GM20431 (cell line): ENCODE measurements around the gene LRRC32.

Experiments used
- in situ Hi-C: fragments of 300-500 bp; cut with MseI, MboI; formaldehyde crosslinking; loops from one replicate; pipeline ENCODE4 v1.15.0; 2020; ENCODE audit warnings: low sequenced_read_pairs; ENCODE audit not compliant: unreplicated experiment

Gene LRRC32, protein sequence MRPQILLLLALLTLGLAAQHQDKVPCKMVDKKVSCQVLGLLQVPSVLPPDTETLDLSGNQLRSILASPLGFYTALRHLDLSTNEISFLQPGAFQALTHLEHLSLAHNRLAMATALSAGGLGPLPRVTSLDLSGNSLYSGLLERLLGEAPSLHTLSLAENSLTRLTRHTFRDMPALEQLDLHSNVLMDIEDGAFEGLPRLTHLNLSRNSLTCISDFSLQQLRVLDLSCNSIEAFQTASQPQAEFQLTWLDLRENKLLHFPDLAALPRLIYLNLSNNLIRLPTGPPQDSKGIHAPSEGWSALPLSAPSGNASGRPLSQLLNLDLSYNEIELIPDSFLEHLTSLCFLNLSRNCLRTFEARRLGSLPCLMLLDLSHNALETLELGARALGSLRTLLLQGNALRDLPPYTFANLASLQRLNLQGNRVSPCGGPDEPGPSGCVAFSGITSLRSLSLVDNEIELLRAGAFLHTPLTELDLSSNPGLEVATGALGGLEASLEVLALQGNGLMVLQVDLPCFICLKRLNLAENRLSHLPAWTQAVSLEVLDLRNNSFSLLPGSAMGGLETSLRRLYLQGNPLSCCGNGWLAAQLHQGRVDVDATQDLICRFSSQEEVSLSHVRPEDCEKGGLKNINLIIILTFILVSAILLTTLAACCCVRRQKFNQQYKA

GRCh38 chr11:76670485-76671236 lies at the start of gene LRRC32:
Gene LRRC32, minus strand, starts transcription at chr11:76670747. Its CDS starts 4,793 bp downstream, at chr11:76665954.
- in situ Hi-C loops = no loop called here

DNA sequence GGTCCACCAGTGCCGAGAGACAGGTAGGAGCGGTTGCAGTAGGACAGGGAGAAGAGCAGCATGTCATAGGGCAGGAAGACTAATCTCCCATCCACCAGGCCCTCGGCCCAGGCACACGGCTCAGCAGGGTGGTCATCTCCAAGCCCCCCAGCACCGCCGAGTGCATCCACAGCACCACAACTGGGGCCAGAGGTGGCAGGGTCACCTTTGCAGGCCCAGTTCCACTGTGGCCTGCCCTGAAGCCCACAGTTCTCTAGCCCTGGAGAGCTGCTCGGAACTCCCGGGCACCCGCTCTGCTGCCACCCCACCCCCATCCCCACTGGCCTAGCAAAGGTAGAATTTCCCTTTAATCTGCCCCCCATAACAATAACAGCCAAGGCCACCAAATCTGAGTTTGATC lies 49.1 kb upstream of the LRRC32 start:
- in situ Hi-C loops = no loop called here

DNA sequence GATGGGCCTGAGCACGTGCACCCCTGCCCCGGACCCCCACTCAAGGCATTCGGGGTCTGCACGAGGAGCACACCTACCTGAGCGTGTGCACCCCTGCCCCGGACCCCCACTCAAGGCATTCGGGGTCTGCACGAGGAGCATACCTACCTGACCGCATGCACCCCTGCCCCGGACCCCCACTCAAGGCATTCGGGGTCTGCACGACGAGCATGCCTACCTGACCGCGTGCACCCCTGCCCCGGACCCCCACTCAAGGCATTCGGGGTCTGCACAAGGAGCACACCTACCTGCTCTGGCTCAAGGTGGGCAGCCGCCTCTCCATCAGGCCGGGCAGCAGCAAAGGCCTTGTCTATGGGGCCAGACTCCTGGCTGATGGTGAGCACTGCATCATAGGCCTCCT lies 48.7 kb upstream of the LRRC32 start:
- in situ Hi-C loops = no loop called here

GRCh38 chr11:76717816-76718215 lies 47.3 kb upstream of the LRRC32 start:
- in situ Hi-C loops = no loop called here

DNA sequence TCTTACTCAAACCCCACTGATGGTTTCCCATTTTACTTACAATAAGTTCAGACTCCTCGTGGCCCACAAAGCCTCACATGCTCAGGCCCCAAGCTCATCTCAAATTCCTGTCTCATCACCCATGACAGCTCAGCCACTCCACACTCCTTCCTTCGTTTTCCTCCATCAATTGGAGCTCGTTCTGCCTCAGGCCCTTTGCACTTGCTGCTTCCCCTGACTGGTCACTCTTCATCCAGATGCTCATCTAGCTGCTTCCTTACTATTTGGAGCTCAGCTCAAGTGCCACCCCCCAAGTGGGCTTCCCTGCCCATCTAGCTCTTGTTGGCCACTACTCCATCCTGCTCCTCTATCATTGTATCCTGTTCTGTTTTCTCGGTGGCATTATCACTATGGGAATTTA lies 46.8 kb upstream of the LRRC32 start:
- in situ Hi-C loops = no loop called here

GRCh38 chr11:76716268-76716667 lies 45.7 kb upstream of the LRRC32 start:
- in situ Hi-C loops = no loop called here

DNA sequence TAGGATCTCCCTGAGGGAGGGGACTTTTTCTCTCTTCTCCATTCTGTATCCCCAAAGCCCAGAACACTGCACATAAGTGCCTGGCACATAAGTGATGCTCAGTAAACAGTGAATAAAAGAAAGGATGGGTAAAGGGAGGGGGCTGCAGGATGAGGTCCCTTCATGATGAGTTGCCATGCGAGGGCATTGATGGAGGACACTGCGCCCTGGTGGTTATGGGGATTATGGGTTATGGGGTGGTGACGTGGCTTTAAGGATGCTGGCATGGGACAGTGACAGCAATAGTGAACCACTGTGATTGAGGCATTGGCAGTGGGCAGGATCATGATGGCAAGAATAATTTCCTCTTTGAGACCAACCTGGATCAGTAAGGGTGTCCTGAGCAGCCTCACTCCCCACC lies 43.9 kb upstream of the LRRC32 start:
- in situ Hi-C loops = no loop called here

DNA sequence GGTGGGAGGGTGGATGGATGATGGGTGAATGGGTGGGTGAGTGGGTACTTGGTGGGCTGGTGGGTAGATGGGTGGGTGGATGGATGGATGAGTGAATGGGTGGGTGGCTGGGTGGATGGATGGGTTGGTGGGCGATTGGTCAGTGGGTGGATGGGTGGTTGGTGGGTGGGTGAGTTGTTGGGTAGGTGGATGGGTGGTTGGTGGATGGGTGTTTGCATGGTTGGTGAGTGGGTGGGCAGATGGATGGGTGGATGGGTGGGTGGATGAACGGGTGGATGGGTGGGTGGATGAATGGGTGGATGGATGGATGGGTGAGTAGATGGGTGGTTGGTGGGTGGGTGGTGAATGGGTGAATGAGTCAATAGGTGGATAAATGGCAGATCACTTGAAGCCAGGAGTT lies 43.0 kb upstream of the LRRC32 start:
- in situ Hi-C loops = no loop called here

DNA sequence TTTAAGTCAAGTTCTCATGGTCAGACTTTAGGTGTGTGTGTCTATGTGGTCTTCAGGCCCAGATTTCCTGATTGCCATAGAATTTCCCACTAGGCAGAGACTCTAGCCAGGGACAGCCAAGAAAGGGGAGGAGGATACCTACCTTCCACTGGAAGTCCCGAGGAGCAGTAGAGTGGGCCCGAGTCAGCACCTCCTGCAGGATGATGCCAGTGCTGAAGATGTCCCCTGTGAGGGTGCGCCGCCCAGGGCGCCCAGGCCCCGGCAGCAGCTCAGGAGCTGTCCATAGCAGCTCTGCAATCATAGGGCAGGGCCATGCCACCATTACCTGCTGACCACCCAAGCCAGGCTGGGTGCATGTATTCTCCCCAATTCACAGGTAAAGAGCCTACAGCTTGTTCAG lies 41.6 kb upstream of the LRRC32 start:
- in situ Hi-C loops = no loop called here

GRCh38 chr11:76709756-76710155 lies 39.2 kb upstream of the LRRC32 start:
- in situ Hi-C loops = no loop called here

GRCh38 chr11:76708972-76709660 lies 38.6 kb upstream of the LRRC32 start:
- in situ Hi-C loops = no loop called here

- in situ Hi-C loops = no loop called here
Measured at GRCh38 chr11:76707293-76707825, 36.8 kb upstream of the LRRC32 start.

GRCh38 chr11:76706667-76707066 lies 36.1 kb upstream of the LRRC32 start:
- in situ Hi-C loops = no loop called here

- in situ Hi-C loops = no loop called here
Measured at GRCh38 chr11:76705826-76706225, 35.3 kb upstream of the LRRC32 start.

DNA sequence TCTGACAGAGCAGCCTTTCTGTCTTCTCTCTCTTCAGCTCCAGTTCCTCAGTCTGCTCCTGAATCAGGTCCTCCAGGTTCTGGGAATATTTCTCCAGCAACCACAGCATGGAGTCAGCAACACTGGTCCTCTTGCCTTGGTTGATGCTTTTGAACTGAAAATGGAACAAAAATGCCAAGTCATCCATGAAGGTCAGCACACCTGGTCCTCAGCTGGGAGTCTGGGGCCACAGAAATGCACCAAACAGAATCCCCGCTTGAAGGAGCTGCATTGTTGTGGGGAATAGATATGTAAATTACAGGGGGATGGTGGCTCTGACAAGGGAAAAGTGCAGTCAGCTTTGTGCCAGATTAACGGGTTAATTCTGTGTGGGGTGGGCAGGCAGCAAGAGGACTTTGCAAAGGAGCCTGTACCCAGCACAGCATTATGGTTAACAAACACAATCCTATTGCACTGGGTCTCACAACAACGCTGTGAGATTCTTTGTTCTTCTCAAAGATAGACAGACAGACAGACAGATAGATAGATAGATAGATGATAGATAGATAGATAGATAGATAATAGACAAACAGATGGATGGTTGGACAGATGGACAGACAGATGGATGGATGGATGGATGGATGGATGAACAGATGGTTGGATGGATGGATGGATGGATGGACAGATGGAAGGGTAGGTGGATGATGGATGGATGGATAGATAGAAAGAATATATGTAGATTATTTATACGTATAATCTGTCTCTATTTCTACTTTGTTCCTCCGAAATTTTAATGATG lies 33.8 kb upstream of the LRRC32 start:
- in situ Hi-C loops = no loop called here

DNA sequence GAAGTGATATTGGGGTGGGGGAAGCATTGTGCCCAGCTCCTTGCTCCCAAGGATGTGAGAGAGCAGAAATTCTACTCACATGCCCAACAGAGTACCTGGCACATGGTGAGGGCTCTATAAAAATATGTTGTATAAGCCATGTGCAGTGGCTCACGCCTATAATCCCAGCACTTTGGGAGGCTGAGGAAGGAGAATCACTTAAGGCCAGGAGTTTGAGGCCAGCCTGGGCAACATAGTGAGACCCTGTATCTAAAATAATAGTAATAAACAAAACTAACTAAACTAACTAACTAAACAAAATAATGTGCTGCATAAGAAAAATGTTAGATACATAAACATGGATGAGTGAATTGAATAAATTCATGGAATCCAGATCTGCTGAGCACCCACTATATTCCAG lies 33.2 kb upstream of the LRRC32 start:
- in situ Hi-C loops = no loop called here

GRCh38 chr11:76702336-76703128 lies 32.0 kb upstream of the LRRC32 start:
- in situ Hi-C loops = no loop called here

- in situ Hi-C loops = no loop called here
Measured at GRCh38 chr11:76701294-76702040, 30.9 kb upstream of the LRRC32 start.
